ENCODE results near the gene GALM. TPM values are rescaled to one million over a fixed set of nuclear protein-coding genes. Genes with fewer than 3 reads are reported as not detected.

GALM gene
- total and polyA plus RNA-seq, 9 donors, result 9.8 to 38.7 (median 12.3) TPM

DNA sequence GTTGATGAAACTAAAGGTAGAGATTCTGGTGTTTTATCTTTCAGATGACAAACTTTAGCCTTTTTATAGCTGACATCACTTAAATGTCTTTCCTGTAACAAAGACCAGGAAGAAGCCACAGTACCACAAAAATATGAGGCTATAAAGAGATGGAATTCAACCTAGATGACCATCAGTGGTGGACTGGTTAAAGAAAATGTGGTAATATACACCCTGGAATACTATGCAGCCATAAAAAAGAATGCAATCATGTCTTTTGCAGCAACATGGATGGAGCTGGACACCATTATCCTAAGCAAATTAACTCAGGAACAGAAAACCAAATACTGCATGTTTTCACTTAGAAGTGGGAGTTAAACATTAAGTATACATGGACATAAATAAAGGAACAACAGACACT, 44.9 kb upstream of the GALM start:
- intact Hi-C loops (cut with DNase I), result no loop called here
- no peaks in the 10 kb centered on the region for H3K36me3 ChIP-seq
- peaks cover 2% of the 10 kb centered on the region for H3K4me1 ChIP-seq (ENCODE audit: insufficient read depth)
- no peak overlapping the region for H3K4me3 ChIP-seq
- H3K27me3 ChIP-seq, result no peaks in the 10 kb centered on the region
- TF ChIP-seq EP300 (IDR thresholded peaks at IDR 0.05), result no peak
- TF ChIP-seq POLR2A (IDR thresholded peaks at IDR 0.05), result no peak
- TF ChIP-seq, protein P1, sequence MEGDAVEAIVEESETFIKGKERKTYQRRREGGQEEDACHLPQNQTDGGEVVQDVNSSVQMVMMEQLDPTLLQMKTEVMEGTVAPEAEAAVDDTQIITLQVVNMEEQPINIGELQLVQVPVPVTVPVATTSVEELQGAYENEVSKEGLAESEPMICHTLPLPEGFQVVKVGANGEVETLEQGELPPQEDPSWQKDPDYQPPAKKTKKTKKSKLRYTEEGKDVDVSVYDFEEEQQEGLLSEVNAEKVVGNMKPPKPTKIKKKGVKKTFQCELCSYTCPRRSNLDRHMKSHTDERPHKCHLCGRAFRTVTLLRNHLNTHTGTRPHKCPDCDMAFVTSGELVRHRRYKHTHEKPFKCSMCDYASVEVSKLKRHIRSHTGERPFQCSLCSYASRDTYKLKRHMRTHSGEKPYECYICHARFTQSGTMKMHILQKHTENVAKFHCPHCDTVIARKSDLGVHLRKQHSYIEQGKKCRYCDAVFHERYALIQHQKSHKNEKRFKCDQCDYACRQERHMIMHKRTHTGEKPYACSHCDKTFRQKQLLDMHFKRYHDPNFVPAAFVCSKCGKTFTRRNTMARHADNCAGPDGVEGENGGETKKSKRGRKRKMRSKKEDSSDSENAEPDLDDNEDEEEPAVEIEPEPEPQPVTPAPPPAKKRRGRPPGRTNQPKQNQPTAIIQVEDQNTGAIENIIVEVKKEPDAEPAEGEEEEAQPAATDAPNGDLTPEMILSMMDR (IDR thresholded peaks at IDR 0.05), result no peak
- DNase-seq, result no peak
- no peak overlapping the region for H3K27ac ChIP-seq
- no peaks in the 10 kb centered on the region for H3K9me3 ChIP-seq

DNA sequence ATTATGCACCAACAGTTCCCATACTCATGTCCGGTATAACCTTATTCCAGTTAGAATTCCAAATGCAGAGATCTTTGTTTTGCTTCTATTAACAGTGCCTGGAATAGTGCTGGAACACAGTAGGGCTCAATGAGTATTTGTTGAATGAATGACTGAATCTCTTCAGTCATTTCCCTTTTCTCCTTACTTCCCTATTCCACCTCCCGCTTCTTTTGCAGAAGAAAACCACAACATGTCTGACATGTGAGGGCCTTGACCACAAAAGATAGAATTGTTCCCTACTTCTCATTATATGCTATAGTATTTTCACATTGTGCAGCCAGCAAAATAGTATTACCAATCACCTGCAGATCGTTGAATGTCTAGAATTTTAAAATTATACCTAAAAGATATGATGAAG, 43.7 kb upstream of the GALM start:
- no peaks in the 10 kb centered on the region for H3K9me3 ChIP-seq

DNA sequence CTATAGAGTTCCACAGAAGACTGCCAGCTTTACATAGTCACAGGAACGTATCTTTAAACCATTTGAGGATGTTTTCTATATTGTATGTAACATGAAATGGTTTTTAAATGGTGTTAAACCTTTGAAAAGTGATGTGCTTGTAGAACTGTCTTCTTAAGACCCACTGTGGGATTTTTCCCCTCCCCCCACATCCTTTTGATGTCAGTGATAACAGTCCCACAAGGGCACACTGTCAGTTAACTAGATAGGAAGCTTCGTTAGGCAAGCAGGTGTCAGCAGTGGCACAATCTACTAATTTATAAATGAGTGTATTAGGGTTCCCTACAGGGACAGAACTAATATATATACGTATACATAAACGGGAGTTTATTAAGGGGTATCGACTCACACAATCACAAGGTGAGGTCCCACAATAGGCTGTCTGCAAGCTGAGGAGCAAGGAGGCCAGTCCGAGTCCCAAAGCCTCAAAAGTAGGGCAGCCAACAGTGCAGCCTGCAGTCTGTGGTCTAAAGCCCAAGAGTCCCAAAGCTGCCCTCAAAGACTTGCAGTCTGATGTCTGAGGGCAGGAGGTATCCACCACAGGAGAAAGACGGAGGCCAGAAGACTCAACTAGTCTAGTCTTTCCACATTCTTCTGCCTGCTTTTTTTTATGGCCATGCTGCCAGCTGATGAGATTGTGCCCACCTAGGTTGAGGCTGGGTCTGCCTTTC, 39.4 kb upstream of the GALM start:
- H3K4me1 ChIP-seq (ENCODE audit: insufficient read depth), result no peaks in the 10 kb centered on the region
- DNase-seq, result no peak
- H3K4me3 ChIP-seq, result no peak overlapping the region
- no peaks in the 10 kb centered on the region for H3K36me3 ChIP-seq
- no peak overlapping the region for H3K27ac ChIP-seq
- H3K27me3 ChIP-seq, result no peaks in the 10 kb centered on the region
- no peaks in the 10 kb centered on the region for H3K9me3 ChIP-seq
- intact Hi-C loops (cut with DNase I), result no loop called here
- TF ChIP-seq, protein P1 (IDR thresholded peaks at IDR 0.05), result no peak
- TF ChIP-seq POLR2A (IDR thresholded peaks at IDR 0.05) (no peak), EP300 (IDR thresholded peaks at IDR 0.05) (no peak)
- 86 to 89% (median 87%) methylated on average over 7 of the region's 7 CpGs for WGBS, 3 donors

More for the DNA sequence above, 43.7 kb upstream of the GALM start:
- H3K4me3 ChIP-seq, result no peak overlapping the region
- H3K36me3 ChIP-seq, result no peaks in the 10 kb centered on the region
- intact Hi-C loops (cut with DNase I), result no loop called here
- no peaks in the 10 kb centered on the region for H3K27me3 ChIP-seq
- peaks cover 2% of the 10 kb centered on the region for H3K4me1 ChIP-seq (ENCODE audit: insufficient read depth)
- TF ChIP-seq POLR2A (IDR thresholded peaks at IDR 0.05) (no peak), EP300 (IDR thresholded peaks at IDR 0.05) (no peak)
- TF ChIP-seq, protein P1 (IDR thresholded peaks at IDR 0.05), result no peak
- no peak overlapping the region for H3K27ac ChIP-seq
- 80 to 88% (median 85%) methylated on average over 3 of the region's 3 CpGs for WGBS, 3 donors
- DNase-seq, result no peak

DNA sequence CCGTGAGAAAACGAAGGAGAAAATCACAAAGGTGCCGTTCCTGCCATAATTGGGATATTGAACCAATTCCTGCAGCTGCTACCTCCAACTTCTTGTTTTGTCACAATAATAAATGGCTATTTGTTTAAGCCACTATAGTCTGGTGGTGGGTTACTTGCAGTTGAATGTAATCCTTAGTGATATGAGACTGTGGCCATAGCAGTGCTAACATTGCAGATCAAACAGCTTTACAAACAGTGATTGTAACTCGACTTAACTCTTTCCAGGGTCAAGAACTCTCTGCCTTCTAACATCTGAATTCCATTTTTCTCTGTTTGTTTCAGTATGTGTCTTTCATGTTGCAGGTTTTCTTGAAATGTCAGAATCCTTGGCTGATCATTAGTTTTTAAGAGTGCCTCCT, 38.5 kb upstream of the GALM start:
- no peak for DNase-seq
- Histone ChIP-seq H3K4me3 (no peak overlapping the region), H3K27ac (no peak overlapping the region), H3K27me3 (no peaks in the 10 kb centered on the region), H3K9me3 (no peaks in the 10 kb centered on the region), H3K4me1 (ENCODE audit: insufficient read depth) (no peaks in the 10 kb centered on the region), H3K36me3 (no peaks in the 10 kb centered on the region)
- intact Hi-C loops (cut with DNase I), result no loop called here
- TF ChIP-seq EP300 (IDR thresholded peaks at IDR 0.05) (no peak), POLR2A (IDR thresholded peaks at IDR 0.05) (no peak)
- TF ChIP-seq, protein P1 (IDR thresholded peaks at IDR 0.05), result no peak
- WGBS, 3 donors, result 82 to 86% (median 83%) methylated on average over 4 of the region's 4 CpGs
